RWPE2 (cell line): ENCODE data around the gene PRLR.
"Not testable (repeated sequence)": the region's sequence is repeated elsewhere in the genome, so short reads cannot be mapped to it uniquely, and the experiment has no call there.

Experiments used
- ATAC-seq: fragments of 200-7000 bp; cut with Tn5 transposase; 3 replicates; pipeline ENCODE4 v1.9.1; 2021; ENCODE audit warnings: low read depth
- DNase-seq: peaks from one replicate; pipeline ENCODE4 v3.0.0-alpha.2; 2020; ENCODE audit warnings: low spot score
- H3K27ac ChIP-seq: fragments of 450-650 bp; 2 replicates; pipeline ENCODE4 v1.5.1; 2017; ENCODE audit warnings: mild to moderate bottlenecking; ENCODE audit not compliant: poor library complexity, severe bottlenecking
- H3K27me3 ChIP-seq: fragments of 250-450 bp; sonication (Bioruptor Pico); 2 replicates; pipeline ENCODE4 v1.5.1; 2021; ENCODE audit warnings: mild to moderate bottlenecking, moderate library complexity; ENCODE audit not compliant: insufficient read depth, poor library complexity, severe bottlenecking
- H3K36me3 ChIP-seq: fragments of 250-450 bp; sonication (Bioruptor Pico); 2 replicates; pipeline ENCODE4 v1.5.1; 2020; ENCODE audit warnings: low read depth, mild to moderate bottlenecking, moderate library complexity
- H3K4me1 ChIP-seq: fragments of 250-450 bp; sonication (Bioruptor Pico); 2 replicates; pipeline ENCODE4 v1.5.1; 2021; ENCODE audit warnings: mild to moderate bottlenecking, moderate library complexity; ENCODE audit not compliant: insufficient read depth, poor library complexity, severe bottlenecking
- H3K4me3 ChIP-seq: fragments of 250-450 bp; sonication (Bioruptor Pico); 2 replicates; pipeline ENCODE4 v1.5.1; 2021; ENCODE audit warnings: mild to moderate bottlenecking, moderate library complexity; ENCODE audit not compliant: severe bottlenecking
- H3K9me3 ChIP-seq: fragments of 250-450 bp; sonication (Bioruptor Pico); 2 replicates; pipeline ENCODE4 v1.5.1; 2021; ENCODE audit warnings: mild to moderate bottlenecking, moderate library complexity; ENCODE audit not compliant: severe bottlenecking
- TF ChIP-seq, protein P1 (sequence below): fragments of 450-650 bp; IDR thresholded peaks from one replicate; pipeline ENCODE4 v1.5.1; 2017; ENCODE audit warnings: mild to moderate bottlenecking, moderate library complexity; ENCODE audit not compliant: poor library complexity, severe bottlenecking

Gene PRLR

DNA sequence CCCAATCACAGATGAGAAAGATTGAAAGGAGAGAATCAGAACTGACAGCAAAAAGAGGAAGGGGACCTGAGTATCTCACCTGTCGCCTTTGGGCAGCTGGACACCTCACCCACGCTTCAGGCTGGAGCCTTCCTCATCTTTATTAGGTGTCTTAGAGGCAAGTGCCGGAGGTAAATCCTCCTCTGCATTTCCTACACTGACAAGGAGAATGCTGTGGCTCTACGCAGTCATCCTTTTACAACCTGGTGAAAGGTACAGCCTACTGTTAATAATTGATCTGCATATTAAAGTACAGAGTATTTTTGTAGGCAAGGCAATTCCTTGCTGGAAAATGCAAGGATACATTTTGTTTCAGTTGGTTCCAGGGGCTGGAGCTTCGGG is 34.8 kb downstream of the PRLR start:
- ATAC-seq (no peak), DNase-seq (no peak)
- Histone ChIP-seq H3K27ac (no peak overlapping the region), H3K27me3 (peaks cover 15% of the 10 kb centered on the region), H3K4me1 (no peaks in the 10 kb centered on the region), H3K4me3 (no peak overlapping the region), H3K9me3 (no peaks in the 10 kb centered on the region), H3K36me3 (no peaks in the 10 kb centered on the region)
- TF ChIP-seq, protein P1, sequence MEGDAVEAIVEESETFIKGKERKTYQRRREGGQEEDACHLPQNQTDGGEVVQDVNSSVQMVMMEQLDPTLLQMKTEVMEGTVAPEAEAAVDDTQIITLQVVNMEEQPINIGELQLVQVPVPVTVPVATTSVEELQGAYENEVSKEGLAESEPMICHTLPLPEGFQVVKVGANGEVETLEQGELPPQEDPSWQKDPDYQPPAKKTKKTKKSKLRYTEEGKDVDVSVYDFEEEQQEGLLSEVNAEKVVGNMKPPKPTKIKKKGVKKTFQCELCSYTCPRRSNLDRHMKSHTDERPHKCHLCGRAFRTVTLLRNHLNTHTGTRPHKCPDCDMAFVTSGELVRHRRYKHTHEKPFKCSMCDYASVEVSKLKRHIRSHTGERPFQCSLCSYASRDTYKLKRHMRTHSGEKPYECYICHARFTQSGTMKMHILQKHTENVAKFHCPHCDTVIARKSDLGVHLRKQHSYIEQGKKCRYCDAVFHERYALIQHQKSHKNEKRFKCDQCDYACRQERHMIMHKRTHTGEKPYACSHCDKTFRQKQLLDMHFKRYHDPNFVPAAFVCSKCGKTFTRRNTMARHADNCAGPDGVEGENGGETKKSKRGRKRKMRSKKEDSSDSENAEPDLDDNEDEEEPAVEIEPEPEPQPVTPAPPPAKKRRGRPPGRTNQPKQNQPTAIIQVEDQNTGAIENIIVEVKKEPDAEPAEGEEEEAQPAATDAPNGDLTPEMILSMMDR: no peak

DNA sequence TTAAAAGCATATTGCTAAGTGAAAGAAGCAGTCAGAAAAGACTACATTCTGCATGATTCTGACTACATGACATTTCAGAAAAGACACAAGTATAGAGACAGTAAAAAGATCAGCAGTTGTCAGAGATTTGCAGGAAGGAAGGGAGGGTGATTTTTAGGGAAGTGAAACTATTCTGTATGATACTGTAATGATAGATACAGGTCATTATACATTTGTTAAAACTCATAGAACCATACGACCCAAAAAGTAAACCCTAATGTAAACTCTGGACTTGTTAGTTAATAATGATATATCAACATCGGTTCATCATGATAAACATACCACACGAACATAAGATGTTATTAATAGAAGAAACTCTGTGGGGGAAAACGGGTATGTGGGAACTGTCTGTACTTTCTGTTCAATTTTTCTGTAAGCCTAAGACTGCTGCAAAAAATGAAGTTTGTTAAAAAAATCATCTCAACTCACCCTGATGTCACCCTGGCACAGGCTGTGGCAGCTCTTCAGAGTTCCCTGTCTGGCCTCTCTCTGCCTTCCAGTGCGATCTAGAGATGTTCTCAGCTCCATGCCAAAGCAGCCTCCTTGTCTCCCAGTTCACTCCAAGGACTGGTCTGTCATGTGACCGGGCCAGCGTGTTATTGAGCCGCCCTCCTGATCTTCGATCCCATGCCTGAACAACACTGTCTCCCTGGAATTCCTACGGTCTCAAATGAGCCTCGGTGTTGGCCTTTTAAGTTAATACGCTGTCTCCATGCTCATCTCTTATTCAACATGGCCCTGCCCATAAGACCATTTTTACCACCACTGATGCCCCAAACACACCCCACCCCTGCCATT is 35.4 kb downstream of the PRLR start:
- Histone ChIP-seq H3K27ac (no peak overlapping the region), H3K4me3 (no peak overlapping the region), H3K9me3 (no peaks in the 10 kb centered on the region), H3K27me3 (peaks cover 21% of the 10 kb centered on the region), H3K4me1 (no peaks in the 10 kb centered on the region), H3K36me3 (no peaks in the 10 kb centered on the region)
- TF ChIP-seq, protein P1: no peak
- DNase-seq (no peak), ATAC-seq (no peak)

DNA sequence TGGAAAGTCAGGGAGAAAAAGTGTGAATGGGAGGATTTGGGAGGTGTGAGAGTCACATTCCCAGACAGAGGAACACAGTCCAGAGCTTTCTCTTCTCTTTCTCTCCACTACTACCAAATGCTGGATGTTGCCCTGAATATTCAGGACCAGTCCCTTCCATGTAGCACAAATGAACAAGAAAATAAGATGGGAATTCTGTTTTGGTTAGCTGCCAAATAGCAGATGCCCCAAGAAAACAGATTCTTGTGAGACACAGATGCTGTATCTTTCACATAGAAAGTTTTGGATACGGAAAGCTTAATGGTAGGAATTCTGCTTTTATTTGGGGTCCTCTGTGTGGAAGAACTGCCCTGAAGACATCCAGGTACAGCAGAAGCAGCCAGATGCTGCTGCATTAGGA is 37.8 kb downstream of the PRLR start:
- ATAC-seq (no peak), DNase-seq (no peak)
- no peak overlapping the region for H3K27ac ChIP-seq
- H3K36me3 ChIP-seq: no peaks in the 10 kb centered on the region
- no peaks in the 10 kb centered on the region for H3K9me3 ChIP-seq
- H3K4me3 ChIP-seq: no peak overlapping the region
- no peaks in the 10 kb centered on the region for H3K4me1 ChIP-seq
- TF ChIP-seq, protein P1: no peak
- H3K27me3 ChIP-seq: peaks cover 33% of the 10 kb centered on the region

DNA sequence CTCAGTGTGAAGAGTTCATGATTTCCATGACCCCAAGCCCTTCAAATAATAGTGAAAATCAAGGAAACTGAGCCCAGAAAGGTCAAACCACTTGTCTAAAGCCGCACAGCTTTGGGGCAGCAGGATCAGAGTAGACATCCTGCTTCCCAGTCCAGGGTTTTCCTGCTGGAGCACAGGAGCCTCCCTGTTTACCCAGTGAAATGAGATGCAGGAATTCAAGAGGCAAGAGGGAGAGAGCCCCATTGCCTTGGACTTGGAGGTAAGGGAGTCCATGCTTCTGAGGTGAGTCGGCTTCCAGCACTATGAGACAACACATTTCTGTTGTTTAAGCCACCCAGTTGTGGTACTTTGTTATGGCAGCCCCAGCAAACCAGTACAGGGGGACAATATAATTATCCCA is 40.5 kb downstream of the PRLR start:
- peaks cover 44% of the 10 kb centered on the region for H3K27me3 ChIP-seq
- not testable (repeated sequence) for H3K9me3 ChIP-seq, ATAC-seq, H3K4me3 ChIP-seq, DNase-seq, H3K36me3 ChIP-seq, H3K27ac ChIP-seq, H3K4me1 ChIP-seq

DNA sequence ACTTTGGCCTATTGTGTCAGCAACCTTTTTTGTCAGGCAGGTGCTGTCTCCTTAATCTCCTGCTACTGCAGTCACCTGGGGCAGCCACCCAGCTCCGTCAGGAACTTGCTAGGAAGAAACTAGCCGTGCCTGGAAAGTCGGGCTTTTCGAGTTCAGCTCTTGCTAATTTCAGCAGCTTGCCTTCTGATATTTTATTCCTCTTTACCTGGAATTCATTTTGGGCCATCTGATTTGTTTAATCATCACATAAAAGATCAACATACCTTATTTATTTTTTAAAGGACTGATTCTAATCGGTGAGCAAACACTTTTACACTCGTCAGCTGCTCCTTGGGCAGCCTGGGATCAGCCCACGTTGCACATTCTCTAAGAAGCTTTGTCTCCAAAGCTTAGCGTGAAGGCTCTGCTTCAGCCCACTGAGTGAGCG is 42.2 kb downstream of the PRLR start:
- ATAC-seq (0 out of 3 replicates have a peak, but pooled peaks have one; percentile 11), DNase-seq (no peak)
- H3K27me3 ChIP-seq: peaks cover 41% of the 10 kb centered on the region
- H3K9me3 ChIP-seq: no peaks in the 10 kb centered on the region
- no peaks in the 10 kb centered on the region for H3K4me1 ChIP-seq
- H3K4me3 ChIP-seq: no peak overlapping the region
- TF ChIP-seq, protein P1: no peak
- no peak overlapping the region for H3K27ac ChIP-seq
- no peaks in the 10 kb centered on the region for H3K36me3 ChIP-seq

DNA sequence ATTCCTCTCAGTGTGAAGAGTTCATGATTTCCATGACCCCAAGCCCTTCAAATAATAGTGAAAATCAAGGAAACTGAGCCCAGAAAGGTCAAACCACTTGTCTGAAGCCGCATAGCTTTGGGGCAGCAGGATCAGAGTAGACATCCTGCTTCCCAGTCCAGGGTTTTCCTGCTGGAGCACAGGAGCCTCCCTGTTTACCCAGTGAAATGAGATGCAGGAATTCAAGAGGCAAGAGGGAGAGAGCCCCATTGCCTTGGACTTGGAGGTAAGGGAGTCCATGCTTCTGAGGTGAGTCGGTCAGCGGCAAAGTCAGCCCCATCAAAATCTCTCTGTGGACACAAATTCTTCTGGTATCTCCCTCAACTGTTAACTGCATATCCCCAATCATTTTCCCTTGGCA is 42.7 kb downstream of the PRLR start:
- not testable (repeated sequence) for H3K27ac ChIP-seq

More for the DNA sequence above, 42.7 kb downstream of the PRLR start:
- H3K4me1 ChIP-seq, H3K36me3 ChIP-seq, ATAC-seq, H3K4me3 ChIP-seq, H3K9me3 ChIP-seq, DNase-seq: not testable (repeated sequence)
- peaks cover 41% of the 10 kb centered on the region for H3K27me3 ChIP-seq
